ENCODE results near the gene MRPL32. TPM values are rescaled to one million over a fixed set of nuclear protein-coding genes. Genes with fewer than 3 reads are reported as not detected.
A peak's percentile ranks its signal among the peaks of the same experiment; 100 is the strongest.

Gene MRPL32
- total RNA-seq, 3 donors from 2014 or later = 49.0 to 57.7 (median 51.1) TPM

GRCh38 chr7:42960762-42961161, 28.6 kb downstream of the MRPL32 start:
- Histone ChIP-seq H3K27me3 (no peaks in the 10 kb centered on the region), H3K9me3 (peaks cover 0 to 4% of the 10 kb centered on the region in 2 donors), H3K27ac (no peak overlapping the region), H3K4me3 (no peak overlapping the region), H3K4me1 (no peaks in the 10 kb centered on the region), H3K36me3 (no peaks in the 10 kb centered on the region)
- intact Hi-C loops (cut with DNase I; ENCODE audit: low total_unique reads) = no loop called here
- no peak for TF ChIP-seq CTCF (IDR thresholded peaks at IDR 0.05)
- DNase-seq (ENCODE audit: low spot score in 2 of 2) = no peak

- H3K4me1 ChIP-seq = no peaks in the 10 kb centered on the region
- peaks cover 0 to 4% of the 10 kb centered on the region in 2 donors for H3K9me3 ChIP-seq
- no peak overlapping the region for H3K27ac ChIP-seq
- no peak overlapping the region for H3K4me3 ChIP-seq
- H3K36me3 ChIP-seq = no peaks in the 10 kb centered on the region
- intact Hi-C loops (cut with DNase I; ENCODE audit: low total_unique reads) = no loop called here
- no peaks in the 10 kb centered on the region for H3K27me3 ChIP-seq
- DNase-seq (ENCODE audit: low spot score in 2 of 2) = no peak
- TF ChIP-seq POLR2AphosphoS5 (IDR thresholded peaks at IDR 0.05) = no peak
- TF ChIP-seq CTCF (IDR thresholded peaks at IDR 0.05) = no peak
Measured at GRCh38 chr7:42961170-42961569, 29.0 kb downstream of the MRPL32 start.

GRCh38 chr7:42964293-42964692, 32.1 kb downstream of the MRPL32 start:
- no peak for DNase-seq (ENCODE audit: low spot score in 2 of 2)
- H3K9me3 ChIP-seq = no peaks in the 10 kb centered on the region
- H3K4me3 ChIP-seq = no peak overlapping the region
- H3K27ac ChIP-seq = no peak overlapping the region
- H3K27me3 ChIP-seq = no peaks in the 10 kb centered on the region
- no peaks in the 10 kb centered on the region for H3K36me3 ChIP-seq
- intact Hi-C loops (cut with DNase I; ENCODE audit: low total_unique reads) = no loop called here
- TF ChIP-seq POLR2AphosphoS5 (IDR thresholded peaks at IDR 0.05) (no peak), CTCF (IDR thresholded peaks at IDR 0.05) (no peak), POLR2A (IDR thresholded peaks at IDR 0.05) (no peak)
- no peaks in the 10 kb centered on the region for H3K4me1 ChIP-seq

GRCh38 chr7:42964849-42965805, 33.0 kb downstream of the MRPL32 start:
- H3K27ac ChIP-seq = no peak overlapping the region
- H3K27me3 ChIP-seq = no peaks in the 10 kb centered on the region
- no peak for DNase-seq (ENCODE audit: low spot score in 2 of 2)
- no peaks in the 10 kb centered on the region for H3K9me3 ChIP-seq
- intact Hi-C loops (cut with DNase I; ENCODE audit: low total_unique reads) = no loop called here
- no peaks in the 10 kb centered on the region for H3K4me1 ChIP-seq
- H3K36me3 ChIP-seq = no peaks in the 10 kb centered on the region
- TF ChIP-seq CTCF (IDR thresholded peaks at IDR 0.05) = no peak
- TF ChIP-seq POLR2AphosphoS5 (IDR thresholded peaks at IDR 0.05) = peak in 1 of 3 donors; percentile 49
- H3K4me3 ChIP-seq = no peak overlapping the region

DNA sequence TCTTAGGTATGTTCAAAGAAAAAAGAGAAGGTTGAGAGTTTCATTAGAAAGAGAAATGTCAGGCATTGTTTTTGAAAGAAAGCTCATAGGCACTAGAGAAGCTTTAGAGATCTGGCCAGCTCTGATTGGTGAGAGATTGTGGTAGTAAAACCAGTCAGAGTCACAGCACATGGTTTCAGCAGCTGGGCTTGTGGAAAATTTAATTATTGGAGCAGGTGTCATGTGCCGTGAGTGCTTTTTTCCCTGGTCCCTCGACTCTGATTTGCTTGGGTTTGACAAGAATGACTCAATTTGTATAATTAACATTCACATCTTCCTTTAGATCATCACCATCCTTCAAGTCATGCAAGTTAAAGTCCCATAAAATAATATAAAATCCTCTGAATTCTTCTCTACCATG, 35.2 kb downstream of the MRPL32 start:
- Histone ChIP-seq H3K27ac (no peak overlapping the region), H3K36me3 (no peaks in the 10 kb centered on the region), H3K9me3 (no peaks in the 10 kb centered on the region), H3K4me3 (no peak overlapping the region), H3K4me1 (no peaks in the 10 kb centered on the region), H3K27me3 (no peaks in the 10 kb centered on the region)
- DNase-seq (ENCODE audit: low spot score in 2 of 2) = no peak
- TF ChIP-seq POLR2A (IDR thresholded peaks at IDR 0.05) (no peak), CTCF (IDR thresholded peaks at IDR 0.05) (no peak), POLR2AphosphoS5 (IDR thresholded peaks at IDR 0.05) (no peak)
- intact Hi-C loops (cut with DNase I; ENCODE audit: low total_unique reads) = no loop called here

Measured in breast epithelium (tissue), 4 donors.